GM20431 (cell line): Measurements from ENCODE around the gene DNASE1L3.

Experiments
- in situ Hi-C: fragments of 300-500 bp; cut with MseI, MboI; formaldehyde crosslinking; loops from one replicate; pipeline ENCODE4 v1.15.0; 2020; ENCODE audit warnings: low sequenced_read_pairs; ENCODE audit not compliant: unreplicated experiment

The DNASE1L3 gene

GRCh38 chr3:58183221-58183620 lies 27.6 kb downstream of the DNASE1L3 start:
- in situ Hi-C loops, result loop anchor here (5.0 kb wide), 1 partner anchor 119 kb away; no protein-coding TSS in a partner anchor

GRCh38 chr3:58180940-58181587 lies 29.7 kb downstream of the DNASE1L3 start:
- in situ Hi-C loops, result loop anchor here (5.0 kb wide), 1 partner anchor 121 kb away; no protein-coding TSS in a partner anchor

GRCh38 chr3:58180099-58180880 lies 30.5 kb downstream of the DNASE1L3 start:
- in situ Hi-C loops, result loop anchor here (5.0 kb wide), 1 partner anchor 122 kb away; no protein-coding TSS in a partner anchor

- in situ Hi-C loops, result loop anchor here (5.0 to 10.0 kb wide), 2 partner anchors 123 to 165 kb away; no protein-coding TSS in a partner anchor
Observed at GRCh38 chr3:58179235-58180098, 31.3 kb downstream of the DNASE1L3 start.

GRCh38 chr3:58178528-58179234 lies 32.1 kb downstream of the DNASE1L3 start:
- in situ Hi-C loops, result loop anchor here (10.0 kb wide), 1 partner anchor 164 kb away; no protein-coding TSS in a partner anchor

- in situ Hi-C loops, result loop anchor here (10.0 kb wide), 1 partner anchor 163 kb away; no protein-coding TSS in a partner anchor
Observed at GRCh38 chr3:58177747-58178527, 32.8 kb downstream of the DNASE1L3 start.

- in situ Hi-C loops, result loop anchor here (10.0 kb wide), 1 partner anchor 162 kb away; no protein-coding TSS in a partner anchor
Observed at GRCh38 chr3:58176827-58177489, 33.8 kb downstream of the DNASE1L3 start.

- in situ Hi-C loops, result loop anchor here (10.0 kb wide), 1 partner anchor 161 kb away; no protein-coding TSS in a partner anchor
Observed at GRCh38 chr3:58176185-58176530, 34.6 kb downstream of the DNASE1L3 start.

GRCh38 chr3:58175437-58176184 lies 35.2 kb downstream of the DNASE1L3 start:
- in situ Hi-C loops, result loop anchor here (10.0 kb wide), 1 partner anchor 161 kb away; no protein-coding TSS in a partner anchor

- in situ Hi-C loops, result loop anchor here (10.0 kb wide), 1 partner anchor 160 kb away; no protein-coding TSS in a partner anchor
Observed at GRCh38 chr3:58175187-58175436, 35.7 kb downstream of the DNASE1L3 start.

GRCh38 chr3:58173669-58174398 lies 36.9 kb downstream of the DNASE1L3 start:
- in situ Hi-C loops, result loop anchor here (10.0 kb wide), 1 partner anchor 159 kb away; no protein-coding TSS in a partner anchor

GRCh38 chr3:58173029-58173668 lies 37.6 kb downstream of the DNASE1L3 start:
- in situ Hi-C loops, result loop anchor here (10.0 kb wide), 1 partner anchor 158 kb away; no protein-coding TSS in a partner anchor

- in situ Hi-C loops, result loop anchor here (10.0 kb wide), 1 partner anchor 156 kb away; no protein-coding TSS in a partner anchor
Observed at GRCh38 chr3:58171126-58171525, 39.6 kb downstream of the DNASE1L3 start.

- in situ Hi-C loops, result loop anchor here (10.0 kb wide), 1 partner anchor 156 kb away; no protein-coding TSS in a partner anchor
Observed at GRCh38 chr3:58170376-58170775, 40.4 kb downstream of the DNASE1L3 start.

GRCh38 chr3:58169371-58169770 lies 41.4 kb downstream of the DNASE1L3 start:
- in situ Hi-C loops, result no loop called here

- in situ Hi-C loops, result no loop called here
Observed at GRCh38 chr3:58168498-58168897, 42.3 kb downstream of the DNASE1L3 start.
